ENCODE data around the gene MCF2L2.
"Not testable (repeated sequence)": the region's sequence is repeated elsewhere in the genome, so short reads cannot be mapped to it uniquely, and the experiment has no call there.

The MCF2L2 gene

GRCh38 chr3:183443395-183444385, 15.3 kb upstream of the MCF2L2 start:
- DNase-seq, result no peak

GRCh38 chr3:183442994-183443393, 14.6 kb upstream of the MCF2L2 start:
- DNase-seq, result no peak

GRCh38 chr3:183440521-183440920, 12.1 kb upstream of the MCF2L2 start:
- DNase-seq, result not testable (repeated sequence)

GRCh38 chr3:183439515-183439914, 11.1 kb upstream of the MCF2L2 start:
- no peak for DNase-seq

- no peak for DNase-seq
Measured at GRCh38 chr3:183438735-183439134, 10.3 kb upstream of the MCF2L2 start.

- DNase-seq, result no peak
Measured at GRCh38 chr3:183437666-183438564, 9.5 kb upstream of the MCF2L2 start.

- DNase-seq, result no peak
Measured at GRCh38 chr3:183437061-183437460, 8.6 kb upstream of the MCF2L2 start.

- DNase-seq, result no peak
Measured at GRCh38 chr3:183435661-183436060, 7.2 kb upstream of the MCF2L2 start.

- DNase-seq, result no peak
Measured at GRCh38 chr3:183434992-183435391, 6.6 kb upstream of the MCF2L2 start.

- DNase-seq, result no peak
Measured at GRCh38 chr3:183434503-183434902, 6.1 kb upstream of the MCF2L2 start.

- DNase-seq, result no peak
Measured at GRCh38 chr3:183430325-183430957, 2.0 kb upstream of the MCF2L2 start.

- DNase-seq, result no peak
Measured at GRCh38 chr3:183427876-183428446, 458 bp downstream of the MCF2L2 start.

GRCh38 chr3:183427196-183427875, 1.1 kb downstream of the MCF2L2 start:
- DNase-seq, result no peak

GRCh38 chr3:183418807-183419206, 9.6 kb downstream of the MCF2L2 start:
- DNase-seq, result not testable (repeated sequence)

GRCh38 chr3:183411216-183411922, 17.1 kb downstream of the MCF2L2 start:
- no peak for DNase-seq

- DNase-seq, result no peak
Measured at GRCh38 chr3:183410759-183411158, 17.7 kb downstream of the MCF2L2 start.

GRCh38 chr3:183410280-183410679, 18.1 kb downstream of the MCF2L2 start:
- no peak for DNase-seq

- no peak for DNase-seq
Measured at GRCh38 chr3:183409219-183409618, 19.2 kb downstream of the MCF2L2 start.

- DNase-seq, result no peak
Measured at GRCh38 chr3:183401678-183402077, 26.7 kb downstream of the MCF2L2 start.

GRCh38 chr3:183400352-183400751, 28.1 kb downstream of the MCF2L2 start:
- DNase-seq, result no peak

- no peak for DNase-seq
Measured at GRCh38 chr3:183396662-183397391, 31.6 kb downstream of the MCF2L2 start.

All from NCI-H1048 (cell line).